Activated naive CD4-positive, alpha-beta T cell (primary cell): ENCODE data around the gene FBXL15.
"Not testable (repeated sequence)": the region's sequence is repeated elsewhere in the genome, so short reads cannot be mapped to it uniquely, and the experiment has no call there.

Experiments used
- DNase-seq, 4 experiments: peaks; one replicate each; lab custom pipeline; 2025; lab: John Stamatoyannopoulos, UW

Gene FBXL15

DNA sequence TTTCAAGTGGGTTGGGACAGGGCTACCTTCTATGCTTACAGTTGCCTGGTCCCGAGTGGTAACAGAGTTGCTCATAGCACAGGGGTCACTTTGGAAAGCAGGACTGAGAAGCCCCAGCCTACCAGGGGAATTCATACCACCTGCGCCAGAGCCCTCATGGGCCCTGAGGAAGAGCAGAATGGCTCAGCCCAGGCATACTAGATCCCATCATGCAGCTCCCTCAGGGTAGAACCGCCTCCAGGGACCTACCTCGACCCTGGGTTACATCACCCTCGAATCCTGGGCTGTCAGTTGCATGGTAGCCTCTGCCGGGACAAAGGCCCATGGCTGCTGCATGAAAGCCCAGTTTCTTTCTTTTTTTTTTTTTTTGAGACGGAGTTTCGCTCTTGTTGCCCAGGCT, 8.8 kb downstream of the FBXL15 start:
- DNase-seq: no peak

DNA sequence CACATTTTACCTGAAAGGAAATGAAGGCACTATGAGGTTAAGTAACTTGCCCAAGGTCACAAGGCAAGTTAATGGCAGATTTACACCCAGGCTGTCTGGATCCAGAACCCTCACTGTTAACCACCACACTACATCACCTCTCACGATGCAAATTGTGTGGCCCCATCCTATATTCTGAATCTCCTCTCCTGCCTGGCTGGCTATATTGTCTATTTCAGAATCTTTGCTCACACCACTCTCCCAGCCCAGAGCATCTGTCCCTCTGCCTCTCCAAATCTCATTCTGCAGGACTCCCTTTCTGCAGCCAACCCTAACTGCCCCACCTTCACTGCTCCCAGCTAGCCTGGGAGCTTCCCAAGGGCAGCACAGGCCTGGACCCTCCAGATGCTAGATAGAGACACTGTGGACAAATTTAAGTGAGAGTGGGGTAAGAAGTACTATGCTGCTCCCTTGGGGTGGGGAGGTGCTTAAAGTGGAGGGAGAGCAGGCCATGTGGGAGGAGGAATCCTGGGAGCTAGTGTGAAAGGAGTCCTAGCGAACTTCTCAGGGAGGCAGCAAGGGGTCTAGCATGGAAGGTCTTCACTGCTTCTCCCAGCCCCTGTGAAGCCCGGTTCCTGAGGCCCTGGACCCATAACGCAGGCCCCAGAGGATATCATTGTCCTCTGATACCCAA, 11.0 kb downstream of the FBXL15 start:
- DNase-seq: no peak

DNA sequence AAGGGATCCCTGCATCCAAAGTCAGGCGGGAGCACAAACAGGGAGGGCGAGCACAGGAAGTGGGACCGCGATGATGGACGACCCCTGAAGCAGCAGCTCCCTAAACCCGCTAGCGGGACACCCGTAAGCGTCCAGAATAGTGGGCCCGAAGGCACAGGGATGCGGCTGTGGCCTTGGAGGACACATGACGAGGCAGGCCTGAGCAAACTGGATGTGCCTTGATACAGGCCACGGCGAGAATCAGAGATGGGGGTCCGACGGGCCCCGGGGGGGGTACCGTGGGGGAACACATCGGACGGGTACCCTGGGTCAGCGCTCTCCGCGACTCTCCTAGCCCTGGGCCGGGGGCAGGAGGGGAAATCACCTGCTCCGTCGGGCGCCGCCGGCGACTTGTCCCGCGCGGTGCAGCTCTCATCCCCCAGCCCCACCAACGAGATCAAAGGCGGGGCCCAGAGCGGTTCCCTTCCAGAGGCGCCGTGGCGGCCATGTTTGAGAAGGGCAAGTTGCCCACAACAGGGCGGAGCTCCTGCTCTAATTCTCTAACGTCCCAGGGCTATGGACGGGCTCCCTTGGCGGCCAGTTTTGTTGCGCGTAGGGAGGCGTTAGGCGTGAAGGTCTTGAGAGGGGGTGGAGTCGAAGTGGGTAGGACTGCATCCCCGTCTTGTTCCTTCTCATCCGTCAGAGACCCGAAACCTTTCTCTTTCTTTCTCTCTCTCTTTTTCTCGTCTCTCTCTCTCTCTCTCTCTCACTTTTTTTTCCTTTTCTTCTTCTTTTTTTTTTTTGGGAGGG, 11.7 kb downstream of the FBXL15 start, which contains the start of gene CUEDC2:
CUEDC2 (minus strand) TSS at position 413 of the 789 bp plus-strand sequence. CDS start 7,386 bp downstream, outside the sequence.
- peak; percentile 79 to 95 (median 91) for DNase-seq

- DNase-seq: no peak
Measured at GRCh38 chr10:102433619-102434046, 13.0 kb downstream of the FBXL15 start.

DNA sequence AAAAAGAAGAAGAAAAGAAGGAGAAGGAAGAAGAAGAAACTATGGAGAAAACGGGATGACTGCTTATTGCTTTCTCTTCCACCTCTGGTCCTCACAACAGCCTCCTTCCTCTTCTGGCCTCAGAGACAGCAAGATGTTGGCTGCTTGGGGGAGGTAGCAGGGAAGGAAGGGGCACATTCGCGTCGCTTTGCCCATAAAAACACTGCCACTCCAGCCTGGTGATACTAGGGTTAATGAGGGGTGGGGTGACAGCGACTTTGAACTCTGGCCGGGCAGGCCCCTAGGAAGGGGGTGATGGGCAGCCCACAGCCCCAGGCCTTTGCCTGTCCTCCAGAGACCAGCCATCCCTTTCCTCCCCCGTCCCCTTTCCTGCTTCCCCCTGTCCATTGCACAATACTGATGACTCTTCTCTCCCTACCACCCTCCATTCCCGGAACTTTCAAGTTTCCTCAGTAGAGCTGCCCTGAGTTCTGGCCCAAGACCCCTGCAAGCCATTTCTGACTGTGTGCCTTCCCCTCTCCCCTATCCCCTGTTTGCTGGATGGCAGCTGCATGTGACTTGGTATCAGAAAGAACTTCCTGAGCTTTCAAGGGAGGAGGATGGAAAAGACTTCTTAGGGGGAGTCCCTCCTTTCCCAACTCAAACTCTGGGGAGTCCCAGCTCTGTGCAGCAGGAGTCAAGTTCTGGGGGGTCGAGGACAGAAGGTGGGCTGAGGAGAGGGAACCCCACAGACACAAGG, 13.9 kb downstream of the FBXL15 start:
- DNase-seq: no peak

DNA sequence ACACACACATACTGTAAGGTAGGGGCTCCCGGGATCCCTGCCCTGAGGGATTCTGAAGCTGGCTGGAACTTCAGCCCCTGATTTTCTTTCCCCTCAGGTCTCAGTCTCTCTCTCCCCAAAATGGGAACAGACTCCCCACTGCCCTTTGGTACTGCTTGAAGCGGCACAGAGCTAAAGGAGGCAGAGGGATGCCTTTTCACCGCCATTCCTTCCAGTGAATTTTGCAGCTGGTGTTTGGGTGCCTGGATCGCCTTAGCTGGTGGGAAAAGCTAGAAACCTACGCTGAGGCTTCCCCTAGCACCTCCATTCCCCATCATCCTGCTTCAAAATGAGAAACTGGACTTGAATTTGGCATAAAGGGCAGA, 14.5 kb downstream of the FBXL15 start:
- DNase-seq: no peak

DNA sequence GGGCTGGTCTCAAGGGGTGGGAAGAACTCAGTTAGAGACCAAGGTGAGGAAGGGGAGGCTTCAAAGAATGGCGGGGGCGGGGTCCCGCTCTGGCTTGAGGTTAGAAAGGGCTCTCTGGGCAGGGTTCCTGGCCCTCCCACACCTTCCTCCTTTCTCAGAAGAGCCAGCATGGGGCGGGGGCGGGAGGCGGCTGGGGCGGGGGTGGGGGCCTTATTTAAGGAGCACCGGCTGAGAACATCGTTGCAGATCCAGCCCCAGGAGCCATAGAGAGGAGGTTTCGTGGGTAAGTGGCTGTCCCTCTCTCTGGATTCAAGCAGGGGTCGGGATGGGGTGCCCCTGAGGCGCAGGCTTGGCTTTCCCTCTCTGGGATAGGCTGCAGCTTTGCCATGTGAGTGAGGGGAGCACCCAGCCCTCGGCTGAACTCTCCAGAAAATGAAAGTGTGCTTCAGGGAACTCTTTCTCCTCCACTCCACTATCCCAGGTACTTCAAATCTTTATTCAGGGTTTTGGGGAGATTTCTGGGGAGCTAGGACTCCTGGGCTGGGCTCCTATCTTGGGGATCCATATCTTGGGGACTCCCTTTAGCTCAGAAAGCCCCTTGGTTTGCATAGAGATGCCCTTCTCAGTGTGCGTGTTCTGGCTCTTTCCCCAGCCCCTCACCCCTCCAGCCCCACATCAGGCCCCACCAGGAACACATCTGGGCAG, 15.0 kb downstream of the FBXL15 start:
- DNase-seq: no peak

DNA sequence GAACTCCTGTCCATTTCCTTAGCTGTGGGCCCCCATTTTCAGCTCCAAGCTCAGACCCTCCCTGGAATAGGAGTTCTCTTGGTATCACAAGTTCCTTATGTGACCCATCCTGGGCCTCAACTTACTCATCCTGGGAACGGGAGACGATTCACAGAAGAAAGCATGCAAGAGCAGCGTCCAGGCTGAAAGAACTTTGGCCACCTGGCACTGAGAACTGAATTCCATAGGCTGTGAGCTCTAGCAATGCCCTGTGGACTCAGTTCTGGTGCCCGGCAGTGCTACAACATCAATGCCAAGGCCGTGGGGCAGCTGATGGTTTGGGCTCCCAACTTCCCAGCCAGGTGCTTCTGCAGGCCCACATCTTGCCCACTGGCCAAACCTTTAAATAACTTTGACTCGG, 15.7 kb downstream of the FBXL15 start:
- no peak for DNase-seq

DNA sequence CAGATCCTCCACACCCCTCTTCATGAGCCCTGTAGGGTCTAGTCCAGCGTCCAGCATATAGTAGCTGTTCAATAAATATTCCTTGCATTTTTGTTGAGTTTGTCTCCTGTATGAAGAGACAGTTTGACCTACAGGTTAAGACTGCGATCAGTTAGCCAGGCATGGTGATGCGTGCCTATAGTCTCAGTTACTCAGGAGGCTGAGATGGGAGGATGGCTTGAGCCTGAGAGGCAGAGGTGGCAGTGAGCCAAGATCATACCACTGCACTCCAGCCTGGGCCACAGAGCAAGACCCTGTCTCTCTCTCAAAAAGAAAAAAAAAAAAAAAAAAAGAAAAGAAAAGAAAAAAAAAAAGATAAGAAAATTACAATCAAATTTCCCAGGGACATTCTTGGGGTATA, 16.9 kb downstream of the FBXL15 start:
- no peak for DNase-seq

GRCh38 chr10:102438374-102438773, 17.7 kb downstream of the FBXL15 start:
- DNase-seq: no peak

GRCh38 chr10:102444851-102445250, 24.2 kb downstream of the FBXL15 start:
- no peak for DNase-seq

GRCh38 chr10:102449321-102450123, 28.9 kb downstream of the FBXL15 start:
- peak; percentile 42 to 81 (median 56) for DNase-seq

DNA sequence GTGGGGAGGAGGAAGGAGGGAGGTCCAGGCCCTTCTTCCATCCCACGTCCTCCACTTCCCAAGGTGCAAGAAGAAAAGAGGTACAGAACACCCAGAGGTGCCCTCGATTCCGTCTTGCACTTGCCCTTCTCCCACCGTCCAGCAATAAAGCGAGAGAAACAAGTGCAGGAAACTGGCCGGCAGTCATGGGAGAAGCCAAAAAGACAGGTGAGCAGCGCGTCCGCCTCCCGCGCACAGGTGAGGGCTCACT, 29.4 kb downstream of the FBXL15 start:
- no peak for DNase-seq

- DNase-seq: peak; percentile 44 to 87 (median 66)
Measured at GRCh38 chr10:102450374-102451104, 29.9 kb downstream of the FBXL15 start.

DNA sequence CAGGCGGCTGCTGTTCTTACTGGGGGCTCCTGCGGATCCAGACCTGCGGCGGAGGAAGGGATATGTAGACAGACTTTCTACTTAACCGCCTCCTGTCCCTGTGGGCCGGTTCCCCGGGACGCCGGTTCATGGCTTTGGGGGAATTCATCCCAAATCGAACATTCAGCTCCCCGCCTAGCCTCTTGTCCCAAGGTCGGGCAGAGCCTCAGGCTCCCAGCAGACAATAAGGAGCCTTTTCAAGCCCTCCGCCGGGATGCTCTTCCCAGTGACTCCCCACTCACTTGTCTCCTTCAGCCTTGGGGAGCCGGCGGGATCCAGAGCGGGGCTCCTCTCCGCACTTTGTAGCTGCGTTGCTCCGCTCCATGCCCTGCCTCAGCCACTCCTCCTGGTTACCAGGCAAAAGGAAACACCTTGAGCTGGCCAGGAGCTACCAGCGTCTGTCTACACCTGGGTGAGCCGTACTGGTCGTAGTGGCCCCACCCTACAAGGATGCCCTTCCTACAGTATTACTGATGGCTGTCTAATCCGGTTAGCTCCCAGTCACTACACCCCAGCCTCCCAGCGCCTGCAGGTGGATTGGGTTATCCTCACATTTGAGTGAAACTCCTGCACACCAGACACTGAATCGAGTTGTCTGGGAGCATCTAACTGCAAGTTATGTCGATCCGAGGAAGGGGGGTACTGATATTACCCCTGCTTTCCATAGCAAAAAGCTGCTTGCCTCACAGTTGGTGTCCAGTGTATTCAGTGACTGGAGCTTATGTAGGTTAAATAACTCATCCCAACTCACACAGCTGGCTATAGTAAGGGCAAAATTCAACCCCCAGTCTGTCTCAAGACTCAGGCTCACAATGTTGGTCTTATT, 30.7 kb downstream of the FBXL15 start, which contains the start of gene C10orf95:
C10orf95 (minus strand) TSS at position 439 of the 865 bp plus-strand sequence. CDS start 450 bp downstream, outside the sequence.
- no peak for DNase-seq

DNA sequence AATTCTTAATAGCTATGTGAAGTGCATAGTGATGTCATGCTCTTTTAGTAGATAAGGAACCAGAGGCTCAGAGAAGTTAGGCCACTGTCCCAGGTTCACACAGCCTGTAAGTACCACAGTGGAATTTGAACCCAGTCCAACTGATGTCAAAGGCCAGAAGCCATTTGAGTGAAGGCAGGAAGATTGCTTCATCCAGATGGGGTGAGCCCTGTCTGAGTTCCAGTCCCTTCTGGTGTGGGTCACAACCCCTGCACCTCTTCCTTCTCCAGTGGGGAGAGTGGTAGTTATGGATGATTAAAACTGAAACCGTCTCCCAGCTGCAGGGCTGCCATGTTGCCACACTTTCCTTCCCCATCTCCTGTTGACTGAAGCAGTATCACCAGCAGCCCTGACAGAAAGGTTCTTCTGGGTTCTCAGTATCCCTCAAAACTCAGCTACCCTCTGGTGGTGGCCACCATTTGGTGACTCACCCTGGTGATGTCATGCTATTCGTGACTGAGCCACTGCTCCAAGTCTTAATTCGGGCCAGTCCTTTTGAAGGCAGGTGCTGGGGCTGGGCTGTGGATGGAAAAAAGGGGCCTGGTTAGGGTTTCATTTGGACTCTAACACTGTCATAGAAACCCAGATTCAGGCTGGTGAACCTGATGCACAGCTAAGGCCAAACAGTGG, 32.2 kb downstream of the FBXL15 start:
- no peak for DNase-seq

- no peak for DNase-seq
Measured at GRCh38 chr10:102453502-102453901, 32.9 kb downstream of the FBXL15 start.

GRCh38 chr10:102454662-102455487, 34.2 kb downstream of the FBXL15 start:
- DNase-seq: not testable (repeated sequence)
